Ishikawa (cell line): Measurements from ENCODE around the gene PSEN1.

Experiments used
- CEBPB ChIP-seq: IDR thresholded peaks from 2 replicates; pipeline ENCODE4 v1.6.1; 2012
- CREB1 ChIP-seq: IDR thresholded peaks from 2 replicates; pipeline ENCODE4 v1.6.1; 2012; ENCODE audit warnings: low read depth
- EGR1 ChIP-seq: IDR thresholded peaks from 2 replicates; pipeline ENCODE4 v1.6.1; 2012
- EP300 ChIP-seq: IDR thresholded peaks from 2 replicates; pipeline ENCODE4 v1.6.1; 2012; ENCODE audit warnings: borderline replicate concordance
- FOXM1 ChIP-seq: IDR thresholded peaks from 2 replicates; pipeline ENCODE4 v1.6.1; 2012; ENCODE audit warnings: low read depth, borderline replicate concordance
- NFIC ChIP-seq: IDR thresholded peaks from 2 replicates; pipeline ENCODE4 v1.6.1; 2012
- RAD21 ChIP-seq: IDR thresholded peaks from 2 replicates; pipeline ENCODE4 v1.6.1; 2012; ENCODE audit warnings: low read depth
- TAF1 ChIP-seq: IDR thresholded peaks from 2 replicates; pipeline ENCODE4 v1.6.1; 2012; ENCODE audit warnings: low read depth, mild to moderate bottlenecking
- TCF12 ChIP-seq: IDR thresholded peaks from 2 replicates; pipeline ENCODE4 v1.6.1; 2012; ENCODE audit warnings: low read depth
- TEAD4 ChIP-seq: IDR thresholded peaks from 2 replicates; pipeline ENCODE4 v1.6.1; 2012
- YY1 ChIP-seq: IDR thresholded peaks from 2 replicates; pipeline ENCODE4 v1.6.1; 2012; ENCODE audit warnings: low read depth
- ZBTB7A ChIP-seq: IDR thresholded peaks from 2 replicates; pipeline ENCODE4 v1.6.1; 2012; ENCODE audit warnings: low read depth
- TF ChIP-seq, protein P1 (sequence below): IDR thresholded peaks from 2 replicates; pipeline ENCODE4 v1.6.1; 2012
- TF ChIP-seq, protein P2 (sequence below): IDR thresholded peaks from 2 replicates; pipeline ENCODE4 v1.6.1; 2012; ENCODE audit warnings: low read depth, mild to moderate bottlenecking
- TF ChIP-seq, protein P3 (sequence below): IDR thresholded peaks from 2 replicates; pipeline ENCODE4 v1.6.1; 2012

The PSEN1 gene

DNA sequence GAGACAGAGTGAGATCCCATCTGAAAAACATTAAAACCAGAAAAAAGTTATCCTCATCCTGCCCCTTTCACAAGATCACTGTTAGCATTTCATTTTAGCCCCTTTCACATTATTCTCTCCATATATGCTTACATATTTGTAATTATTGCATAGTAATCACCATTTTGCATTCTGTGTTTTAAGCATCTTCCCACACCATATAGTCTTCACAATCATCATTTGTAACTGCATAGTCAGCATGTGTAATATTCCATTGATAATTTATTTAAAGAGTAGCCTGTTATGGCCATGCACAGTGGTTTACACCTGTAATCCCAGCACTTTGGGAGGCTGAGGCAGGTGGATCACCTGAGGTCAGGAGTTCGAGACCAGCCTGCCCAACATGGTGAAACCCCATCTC, 112.8 kb downstream of the PSEN1 start:
- TF ChIP-seq TEAD4 (no peak), FOXM1 (no peak), TCF12 (no peak), NFIC (no peak), EGR1 (no peak), RAD21 (no peak), CREB1 (no peak), CEBPB (no peak), ZBTB7A (no peak), TAF1 (no peak), YY1 (no peak)
- TF ChIP-seq, protein P1, sequence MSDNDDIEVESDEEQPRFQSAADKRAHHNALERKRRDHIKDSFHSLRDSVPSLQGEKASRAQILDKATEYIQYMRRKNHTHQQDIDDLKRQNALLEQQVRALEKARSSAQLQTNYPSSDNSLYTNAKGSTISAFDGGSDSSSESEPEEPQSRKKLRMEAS: no peak
- TF ChIP-seq, protein P2, sequence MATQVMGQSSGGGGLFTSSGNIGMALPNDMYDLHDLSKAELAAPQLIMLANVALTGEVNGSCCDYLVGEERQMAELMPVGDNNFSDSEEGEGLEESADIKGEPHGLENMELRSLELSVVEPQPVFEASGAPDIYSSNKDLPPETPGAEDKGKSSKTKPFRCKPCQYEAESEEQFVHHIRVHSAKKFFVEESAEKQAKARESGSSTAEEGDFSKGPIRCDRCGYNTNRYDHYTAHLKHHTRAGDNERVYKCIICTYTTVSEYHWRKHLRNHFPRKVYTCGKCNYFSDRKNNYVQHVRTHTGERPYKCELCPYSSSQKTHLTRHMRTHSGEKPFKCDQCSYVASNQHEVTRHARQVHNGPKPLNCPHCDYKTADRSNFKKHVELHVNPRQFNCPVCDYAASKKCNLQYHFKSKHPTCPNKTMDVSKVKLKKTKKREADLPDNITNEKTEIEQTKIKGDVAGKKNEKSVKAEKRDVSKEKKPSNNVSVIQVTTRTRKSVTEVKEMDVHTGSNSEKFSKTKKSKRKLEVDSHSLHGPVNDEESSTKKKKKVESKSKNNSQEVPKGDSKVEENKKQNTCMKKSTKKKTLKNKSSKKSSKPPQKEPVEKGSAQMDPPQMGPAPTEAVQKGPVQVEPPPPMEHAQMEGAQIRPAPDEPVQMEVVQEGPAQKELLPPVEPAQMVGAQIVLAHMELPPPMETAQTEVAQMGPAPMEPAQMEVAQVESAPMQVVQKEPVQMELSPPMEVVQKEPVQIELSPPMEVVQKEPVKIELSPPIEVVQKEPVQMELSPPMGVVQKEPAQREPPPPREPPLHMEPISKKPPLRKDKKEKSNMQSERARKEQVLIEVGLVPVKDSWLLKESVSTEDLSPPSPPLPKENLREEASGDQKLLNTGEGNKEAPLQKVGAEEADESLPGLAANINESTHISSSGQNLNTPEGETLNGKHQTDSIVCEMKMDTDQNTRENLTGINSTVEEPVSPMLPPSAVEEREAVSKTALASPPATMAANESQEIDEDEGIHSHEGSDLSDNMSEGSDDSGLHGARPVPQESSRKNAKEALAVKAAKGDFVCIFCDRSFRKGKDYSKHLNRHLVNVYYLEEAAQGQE: no peak
- TF ChIP-seq, protein P3, sequence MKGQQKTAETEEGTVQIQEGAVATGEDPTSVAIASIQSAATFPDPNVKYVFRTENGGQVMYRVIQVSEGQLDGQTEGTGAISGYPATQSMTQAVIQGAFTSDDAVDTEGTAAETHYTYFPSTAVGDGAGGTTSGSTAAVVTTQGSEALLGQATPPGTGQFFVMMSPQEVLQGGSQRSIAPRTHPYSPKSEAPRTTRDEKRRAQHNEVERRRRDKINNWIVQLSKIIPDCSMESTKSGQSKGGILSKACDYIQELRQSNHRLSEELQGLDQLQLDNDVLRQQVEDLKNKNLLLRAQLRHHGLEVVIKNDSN: no peak

DNA sequence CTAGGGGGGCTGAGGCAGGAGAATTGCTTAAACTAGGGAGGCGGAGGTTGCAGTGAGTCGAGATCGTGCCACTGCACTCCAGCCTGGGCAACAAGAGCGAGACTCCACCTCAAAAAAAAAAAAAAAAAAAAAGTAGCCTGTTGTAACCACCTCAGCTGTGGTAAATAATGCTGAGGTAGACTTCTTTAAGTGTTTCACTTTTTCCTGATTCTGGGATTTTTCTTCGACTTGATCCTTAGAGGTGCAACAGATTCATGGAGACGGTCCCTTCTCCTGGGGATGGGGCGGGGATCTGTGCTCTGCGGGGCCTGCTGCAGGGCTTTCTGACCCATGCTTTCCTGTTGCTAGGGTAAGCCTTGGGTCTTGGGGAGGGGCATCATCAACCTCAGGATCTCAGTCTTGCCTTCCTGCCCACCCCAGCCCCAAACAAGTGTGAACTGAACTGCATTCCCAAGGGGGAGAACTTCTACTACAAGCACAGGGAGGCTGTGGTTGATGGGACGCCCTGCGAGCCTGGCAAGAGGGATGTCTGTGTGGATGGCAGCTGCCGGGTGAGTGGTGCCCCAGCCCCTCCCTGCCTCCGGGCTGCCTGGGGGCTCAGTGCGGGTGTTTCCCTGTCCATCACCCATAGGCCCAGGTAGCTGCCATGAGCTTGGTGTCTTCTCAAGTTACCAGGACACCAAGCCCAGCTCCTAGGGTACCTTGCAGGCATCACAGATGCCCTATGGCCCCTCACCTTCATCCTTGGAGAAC, 113.4 kb downstream of the PSEN1 start:
- TF ChIP-seq CEBPB (no peak), TCF12 (no peak), TEAD4 (no peak), NFIC (no peak), EP300 (no peak), YY1 (no peak), EGR1 (no peak), CREB1 (no peak), TAF1 (no peak), RAD21 (no peak), ZBTB7A (no peak), FOXM1 (no peak)
- TF ChIP-seq, protein P2: no peak
- TF ChIP-seq, protein P3: no peak
- TF ChIP-seq, protein P1: no peak

DNA sequence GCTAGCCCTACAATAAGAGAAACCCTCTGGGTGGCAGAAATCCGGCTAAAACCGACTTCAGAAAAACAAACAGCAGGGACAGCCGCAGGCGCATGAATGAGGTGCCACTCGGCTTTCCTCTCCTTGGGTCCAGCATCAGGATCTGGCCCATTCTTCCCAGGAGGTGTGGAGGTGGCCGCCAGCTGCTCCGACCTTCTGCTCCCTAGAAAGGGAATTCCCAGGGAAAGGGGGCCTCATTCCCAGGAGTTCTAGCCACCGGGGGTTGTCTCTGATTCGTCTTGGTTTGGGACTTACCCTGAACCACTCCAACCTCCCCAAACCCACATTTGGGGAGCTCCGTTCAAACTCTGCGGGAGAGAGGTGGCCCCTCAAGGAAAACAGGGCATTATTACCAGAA, 114.0 kb downstream of the PSEN1 start:
- TF ChIP-seq, protein P3: no peak
- TF ChIP-seq EP300 (no peak), FOXM1 (no peak), TEAD4 (no peak)

DNA sequence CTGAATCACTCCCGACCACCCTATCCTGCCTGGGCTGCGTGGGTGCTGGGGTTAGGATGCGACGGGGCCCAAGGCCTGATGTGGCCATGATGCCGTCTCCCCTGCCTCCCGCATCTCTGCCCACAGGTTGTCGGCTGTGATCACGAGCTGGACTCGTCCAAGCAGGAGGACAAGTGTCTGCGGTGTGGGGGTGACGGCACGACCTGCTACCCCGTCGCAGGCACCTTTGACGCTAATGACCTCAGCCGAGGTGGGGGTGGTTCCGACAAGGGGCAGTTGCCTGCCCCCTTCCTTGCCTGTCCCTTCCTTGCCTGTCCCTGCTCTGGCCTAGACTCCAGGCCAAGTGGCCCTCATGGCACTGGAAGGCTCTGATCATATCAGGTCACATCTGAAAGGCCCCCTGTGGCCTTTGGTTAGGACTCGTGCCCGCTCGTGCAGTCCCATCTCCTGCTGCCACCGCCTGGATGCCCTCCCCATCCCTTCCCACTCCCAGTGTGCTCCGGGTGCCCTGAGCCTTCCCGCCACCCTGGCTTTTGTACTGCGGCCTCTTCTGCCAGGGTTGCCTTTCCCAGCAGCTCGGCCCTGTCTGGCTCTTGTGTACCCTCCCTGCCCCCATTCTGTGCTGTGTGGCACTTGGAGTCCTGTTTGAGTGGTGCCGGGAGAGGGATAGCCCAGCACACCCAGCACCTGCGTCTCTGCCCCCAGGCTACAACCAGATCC, 114.6 kb downstream of the PSEN1 start:
- TF ChIP-seq, protein P3: no peak
- TF ChIP-seq EP300 (no peak), TCF12 (no peak)
